Left forelimb (tissue), 1 donor: ENCODE measurements around the gene ELAVL1.
"Not testable (repeated sequence)": the region's sequence is repeated elsewhere in the genome, so short reads cannot be mapped to it uniquely, and the experiment has no call there.

ENCODE experiments used
- DNase-seq: peaks from one replicate; pipeline ENCODE4 v3.0.0-alpha.2; 2018; ENCODE audit warnings: low spot score

ELAVL1 gene

GRCh38 chr19:7933411-7933810 lies 72.0 kb downstream of the ELAVL1 start:
- DNase-seq: no peak

- no peak for DNase-seq
Observed at GRCh38 chr19:7932930-7933300, 72.5 kb downstream of the ELAVL1 start.

GRCh38 chr19:7932276-7932929 lies 73.0 kb downstream of the ELAVL1 start:
- DNase-seq: no peak

- DNase-seq: no peak
Observed at GRCh38 chr19:7931221-7932061, 74.0 kb downstream of the ELAVL1 start.

GRCh38 chr19:7930765-7931164 lies 74.7 kb downstream of the ELAVL1 start:
- no peak for DNase-seq

- DNase-seq: not testable (repeated sequence)
Observed at GRCh38 chr19:7930030-7930429, 75.4 kb downstream of the ELAVL1 start.

- DNase-seq: no peak
Observed at GRCh38 chr19:7928741-7929701, 76.4 kb downstream of the ELAVL1 start.

- DNase-seq: no peak
Observed at GRCh38 chr19:7928334-7928706, 77.1 kb downstream of the ELAVL1 start.

- peak; percentile 65 for DNase-seq
Observed at GRCh38 chr19:7927605-7928333, 77.7 kb downstream of the ELAVL1 start.

GRCh38 chr19:7926727-7927604 lies 78.5 kb downstream of the ELAVL1 start:
- DNase-seq: peak; percentile 68

GRCh38 chr19:7926021-7926726 lies 79.3 kb downstream of the ELAVL1 start, which contains the start of gene CTXN1:
CTXN1 (minus strand) TSS chr19:7926135; CDS start chr19:7925538, 597 bp downstream.
- DNase-seq: no peak

GRCh38 chr19:7925171-7925851 lies 80.1 kb downstream of the ELAVL1 start:
- no peak for DNase-seq

- DNase-seq: no peak
Observed at GRCh38 chr19:7924651-7925170, 80.7 kb downstream of the ELAVL1 start.

- DNase-seq: no peak
Observed at GRCh38 chr19:7924241-7924640, 81.2 kb downstream of the ELAVL1 start.

- no peak for DNase-seq
Observed at GRCh38 chr19:7923295-7924191, 81.9 kb downstream of the ELAVL1 start.

- DNase-seq: no peak
Observed at GRCh38 chr19:7922836-7923195, 82.6 kb downstream of the ELAVL1 start.

- no peak for DNase-seq
Observed at GRCh38 chr19:7921967-7922835, 83.2 kb downstream of the ELAVL1 start.
